Prostate gland (tissue), 2 donors: Measurements from ENCODE around the gene ZDHHC22. TPM values are rescaled to one million over a fixed set of nuclear protein-coding genes. Genes with fewer than 3 reads are reported as not detected.

Source experiments
- DNase-seq: peaks from one replicate; pipeline ENCODE4 v3.0.0-alpha.2; 2019; ENCODE audit warnings: low spot score
- H3K27ac ChIP-seq, 2 donors: fragments of 200-600 bp; sonication (generic); 2 replicates each; pipeline ENCODE4 v1.5.1; 2017 to 2019
- H3K27me3 ChIP-seq: fragments of 200-600 bp; sonication (generic); replicated peaks from 2 replicates; pipeline ENCODE4 v1.5.1; 2019; ENCODE audit not compliant: insufficient read depth
- H3K36me3 ChIP-seq, 2 donors: fragments of 200-600 bp; sonication (generic); 1 replicate in 1 of 2; 2 replicates in 1 of 2; pipeline versions ENCODE4 v1.5.1 to v1.8.1; 2017 to 2019
- H3K4me1 ChIP-seq: fragments of 200-600 bp; sonication (generic); replicated peaks from 2 replicates; pipeline ENCODE4 v1.5.1; 2019
- H3K4me3 ChIP-seq, 2 donors: fragments of 200-600 bp; sonication (generic); 2 replicates each; pipeline ENCODE4 v1.5.1; 2017 to 2019
- H3K9me3 ChIP-seq: fragments of 200-600 bp; sonication (generic); 2 replicates; pipeline ENCODE4 v1.5.1; 2017
- CTCF ChIP-seq, 4 experiments: fragments of 200-600 bp in 2 of 4; fragments of 450-650 bp in 2 of 4; sonication (generic) in 2 of 4; IDR thresholded peaks; 1 replicate in 3 of 4; 2 replicates in 1 of 4; pipeline ENCODE4 v1.5.1; 2016 to 2019; ENCODE audit warnings: antibody characterized with exemption in 4 of 4, mild to moderate bottlenecking in 2 of 4, moderate library complexity in 2 of 4
- POLR2A ChIP-seq: fragments of 450-650 bp; IDR thresholded peaks from one replicate; pipeline ENCODE4 v1.6.1; 2016; ENCODE audit warnings: antibody characterized with exemption, mild to moderate bottlenecking
- POLR2AphosphoS5 ChIP-seq: sonication (generic); formaldehyde crosslinking; IDR thresholded peaks from one replicate; pipeline ENCODE4 v1.6.1; 2017; ENCODE audit warnings: antibody characterized with exemption
- WGBS: methylation state at CpG from one replicate; pipeline ENCODE4 v1.1.5; 2018; 5-methylcytosine and 5-hydroxymethylcytosine counted together
- intact Hi-C: fragments of 100-400 bp; cut with DNase I; formaldehyde crosslinking; loops from one replicate; pipeline ENCODE4 v1.14.2; 2022
- total RNA-seq, 2 donors: library from RNA; depleted of rRNA; stranded (reverse); fragments of >200 nt; gene quantifications; one replicate each; pipeline ENCODE4 v1.1.0, GENCODE V29; 2016

Gene ZDHHC22
- total RNA-seq, 2 donors from 2014 or later: 0.11 TPM; not detected in 1

GRCh38 chr14:77100961-77101360, 40.6 kb downstream of the ZDHHC22 start:
- DNase-seq: no peak
- H3K4me1 ChIP-seq: peaks cover 10% of the 10 kb centered on the region
- H3K27ac ChIP-seq: peak overlapping the region; percentile 98 to 100
- WGBS: 39% methylated on average over 3 of the region's 3 CpGs
- intact Hi-C loops: no loop called here
- no peaks in the 10 kb centered on the region for H3K9me3 ChIP-seq
- H3K36me3 ChIP-seq: no peaks in the 10 kb centered on the region
- TF ChIP-seq CTCF (IDR thresholded peaks at IDR 0.05) (no peak), POLR2A (no peak), POLR2AphosphoS5 (peak; percentile 50)
- H3K27me3 ChIP-seq: no peaks in the 10 kb centered on the region
- peak overlapping the region in 1 of 2 donors; percentile 2 for H3K4me3 ChIP-seq

GRCh38 chr14:77099425-77100167, 42.0 kb downstream of the ZDHHC22 start:
- TF ChIP-seq POLR2AphosphoS5 (peak; percentile 96), POLR2A (no peak)
- intact Hi-C loops: loop anchor here (5.0 kb wide), 2 partner anchors 72 to 223 kb away; partner anchors contain the start of genes GSTZ1, IRF2BPL and POMT2
- Histone ChIP-seq H3K27ac (peak overlapping the region; percentile 98 to 100), H3K9me3 (no peaks in the 10 kb centered on the region), H3K4me3 (peak overlapping the region; percentile 78 to 99), H3K27me3 (no peaks in the 10 kb centered on the region), H3K4me1 (peaks cover 10% of the 10 kb centered on the region), H3K36me3 (no peaks in the 10 kb centered on the region)
- peak; percentile 84 for DNase-seq
- WGBS: 6% methylated on average over 7 of the region's 7 CpGs

- Histone ChIP-seq H3K27me3 (no peaks in the 10 kb centered on the region), H3K4me1 (peaks cover 4% of the 10 kb centered on the region), H3K4me3 (peak overlapping the region; percentile 78 to 99), H3K36me3 (no peaks in the 10 kb centered on the region), H3K27ac (peak overlapping the region; percentile 98 to 100), H3K9me3 (no peaks in the 10 kb centered on the region)
- TF ChIP-seq CTCF (IDR thresholded peaks at IDR 0.05) (no peak), POLR2AphosphoS5 (peak; percentile 3)
- intact Hi-C loops: loop anchor here (5.0 kb wide), 2 partner anchors 71 to 224 kb away; partner anchors contain the start of genes GSTZ1, IRF2BPL and POMT2
- 4% methylated on average over 23 of the region's 23 CpGs for WGBS
- peak; percentile 63 for DNase-seq
Measured at GRCh38 chr14:77098529-77099353, 42.9 kb downstream of the ZDHHC22 start.

- Histone ChIP-seq H3K4me1 (no peaks in the 10 kb centered on the region), H3K36me3 (no peaks in the 10 kb centered on the region), H3K4me3 (peak within 1 kb of the TSS; percentile 78 to 99), H3K27me3 (no peaks in the 10 kb centered on the region), H3K9me3 (no peaks in the 10 kb centered on the region), H3K27ac (peak within 1 kb of the TSS; percentile 98 to 100)
- TF ChIP-seq CTCF (IDR thresholded peaks at IDR 0.05): peak in 2 of 4 experiments; percentile 46 to 57
- TF ChIP-seq POLR2A: peak; percentile 94
- peak; percentile 97 for TF ChIP-seq POLR2AphosphoS5
- intact Hi-C loops: loop anchor here (5.0 kb wide), 2 partner anchors 71 to 224 kb away; partner anchors contain the start of genes GSTZ1, IRF2BPL and POMT2
- under 1% methylated on average over 73 of the region's 87 CpGs for WGBS
- DNase-seq: peak; percentile 100
Measured at GRCh38 chr14:77097700-77098528, 43.7 kb downstream of the ZDHHC22 start, which contains the start of gene CIPC. Gene CIPC (plus strand): TSS chr14:77098258. CDS start chr14:77105709, 7,451 bp downstream.
